ENCODE data around the gene ARF6.
"Not testable (repeated sequence)": the region's sequence is repeated elsewhere in the genome, so short reads cannot be mapped to it uniquely, and the experiment has no call there.

ARF6 gene

DNA sequence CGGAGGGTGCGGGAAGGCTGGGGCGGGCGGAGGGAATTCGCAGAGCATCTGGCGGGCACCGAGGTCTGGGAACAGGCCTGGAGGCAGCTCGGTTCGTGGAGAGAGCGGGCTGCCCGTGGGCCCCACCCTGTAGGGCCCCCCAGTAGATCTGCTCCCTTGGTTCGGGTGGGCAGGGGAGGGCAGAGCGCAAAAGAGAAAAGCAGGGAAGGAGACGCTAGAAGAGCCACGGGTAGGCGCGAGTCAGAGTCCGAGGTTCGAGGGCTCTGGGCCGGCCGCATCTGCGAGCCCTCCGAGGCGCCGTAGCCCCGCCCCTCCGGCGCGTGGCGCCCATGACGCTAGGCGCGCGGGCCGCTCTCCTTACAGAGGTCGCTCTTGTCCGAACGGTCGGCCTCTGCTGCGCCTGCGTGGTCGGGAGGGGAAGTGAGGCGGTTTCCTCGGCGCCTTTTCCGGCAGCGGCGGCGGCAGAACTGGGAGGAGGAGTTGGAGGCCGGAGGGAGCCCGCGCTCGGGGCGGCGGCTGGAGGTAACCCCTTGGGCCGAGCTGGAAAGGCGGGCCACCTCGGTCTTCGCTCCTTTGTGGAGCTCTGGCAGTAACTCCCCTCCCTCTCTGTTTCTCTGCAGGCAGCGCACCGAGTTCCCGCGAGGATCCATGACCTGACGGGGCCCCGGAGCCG lies at the start of gene ARF6:
Gene ARF6, plus strand, starts transcription at position 447 of the 673 bp plus-strand sequence. CDS start 655 bp downstream, outside the sequence.
- DNase-seq (ENCODE audit: low read depth, low spot score): peak; percentile 90

DNA sequence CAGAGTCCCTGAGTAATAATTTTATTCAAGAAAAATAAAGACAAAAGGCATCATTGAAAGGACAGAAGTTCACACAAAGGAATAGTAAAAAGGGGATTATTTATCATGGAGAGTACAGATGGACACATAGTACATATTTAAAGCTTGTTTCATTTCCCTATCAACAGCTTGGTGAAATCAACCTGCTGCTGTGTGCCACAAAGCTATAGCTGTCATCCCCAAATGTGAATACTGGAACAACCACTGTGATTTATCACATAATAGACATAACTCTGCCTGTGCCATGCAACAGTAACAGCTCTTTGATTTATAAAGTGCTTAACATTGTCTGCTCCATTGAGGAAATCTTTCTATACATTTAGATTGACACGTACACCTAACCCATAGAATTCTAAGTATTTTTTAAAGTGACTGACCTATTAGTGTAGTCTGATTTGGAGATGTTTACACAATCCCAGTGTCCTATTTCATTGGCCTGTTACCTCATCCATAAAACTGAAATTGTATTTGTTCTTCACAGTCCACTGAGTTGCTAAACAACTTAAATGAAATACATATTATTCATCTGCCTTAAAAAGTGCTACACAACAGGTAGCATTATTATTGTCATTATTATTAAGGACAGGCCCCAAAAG lies 43.6 kb upstream of the ARF6 start:
- DNase-seq (ENCODE audit: low read depth, low spot score): no peak

GRCh38 chr14:49851813-49852212 lies 41.1 kb upstream of the ARF6 start:
- no peak for DNase-seq (ENCODE audit: low read depth, low spot score)

DNA sequence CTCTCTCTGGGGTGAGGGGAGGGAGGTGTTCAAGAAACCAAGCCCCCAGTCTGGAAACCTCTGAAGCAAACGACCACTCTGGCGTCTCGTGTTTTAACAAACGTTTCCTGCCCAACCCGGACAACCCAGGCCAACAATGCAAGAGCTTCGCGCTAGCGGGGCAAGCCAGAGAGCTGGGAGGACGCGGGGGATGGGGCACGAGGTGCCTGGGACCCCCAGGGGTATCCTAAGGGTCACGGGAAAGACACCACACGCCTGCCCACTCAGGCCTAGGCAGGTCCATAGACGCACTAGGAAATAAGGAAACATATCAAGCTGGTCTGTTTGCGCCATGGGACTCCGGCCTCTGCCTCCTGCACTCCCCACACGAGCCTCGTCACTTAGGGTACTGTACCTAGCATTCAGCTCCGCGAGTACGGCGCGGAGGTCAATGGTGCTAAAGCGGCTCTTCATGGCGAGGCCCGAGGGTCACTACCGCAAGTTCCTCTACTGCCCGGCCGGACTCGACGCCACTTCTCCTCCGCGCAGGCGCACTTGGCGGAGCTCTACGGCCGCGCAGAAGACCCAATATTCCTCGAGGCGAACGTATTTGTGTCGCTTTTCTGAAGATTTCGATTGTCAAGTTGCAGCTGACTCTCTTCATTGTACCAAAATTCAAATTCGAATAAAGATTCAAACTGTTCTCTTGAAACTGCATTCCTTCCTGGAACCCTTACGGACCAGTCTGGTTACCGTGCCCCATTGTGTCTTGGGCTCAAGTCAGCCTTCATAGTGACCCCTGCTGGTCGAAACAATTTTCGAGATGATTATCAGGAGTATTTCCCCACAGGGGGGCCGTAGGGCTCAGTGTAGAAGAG lies 40.4 kb upstream of the ARF6 start, which contains the start of gene NEMF:
Gene NEMF, minus strand, starts transcription at position 488 of the 857 bp plus-strand sequence. Its CDS starts 35 bp downstream, at position 453.
- peak; percentile 77 for DNase-seq (ENCODE audit: low read depth, low spot score)

- no peak for DNase-seq (ENCODE audit: low read depth, low spot score)
These were observed 39.8 kb upstream of the ARF6 start for GRCh38 chr14:49853158-49853477.

DNA sequence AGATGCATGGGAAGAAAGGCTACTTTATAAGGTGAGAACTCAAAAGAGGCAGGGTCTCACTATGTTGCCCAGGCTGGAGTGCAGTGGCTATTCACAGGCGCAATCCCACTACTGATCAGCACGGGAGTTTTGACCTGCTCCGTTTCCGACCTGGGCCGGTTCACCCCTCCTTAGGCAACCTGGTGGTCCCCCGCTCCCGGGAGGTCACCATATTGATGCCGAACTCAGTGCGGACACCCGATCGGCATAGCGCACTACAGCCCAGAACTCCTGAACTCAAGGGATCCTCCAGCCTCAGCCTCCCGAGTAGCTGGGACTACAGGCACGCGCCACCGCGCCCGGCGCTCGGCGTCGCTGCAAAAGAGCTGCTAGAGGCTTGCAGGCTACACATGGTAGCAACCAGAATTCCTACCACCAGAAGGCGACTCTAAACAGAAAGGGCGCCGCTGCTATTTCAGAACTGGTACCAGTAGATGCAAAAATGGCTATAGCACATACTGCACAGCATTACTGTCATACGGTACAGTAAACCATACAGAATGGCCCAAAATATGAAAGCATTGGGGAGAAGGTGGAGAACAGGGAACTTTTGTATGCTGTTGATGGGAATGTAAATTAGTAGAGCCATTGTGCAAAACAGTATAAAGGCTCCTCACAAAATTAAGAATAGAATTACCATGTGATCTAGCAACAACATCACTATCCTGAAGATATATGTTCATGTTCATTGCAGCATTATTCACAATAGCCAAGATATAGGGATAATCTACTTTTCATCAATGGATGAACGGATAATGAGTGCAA lies 39.1 kb upstream of the ARF6 start:
- peak; percentile 44 for DNase-seq (ENCODE audit: low read depth, low spot score)

DNA sequence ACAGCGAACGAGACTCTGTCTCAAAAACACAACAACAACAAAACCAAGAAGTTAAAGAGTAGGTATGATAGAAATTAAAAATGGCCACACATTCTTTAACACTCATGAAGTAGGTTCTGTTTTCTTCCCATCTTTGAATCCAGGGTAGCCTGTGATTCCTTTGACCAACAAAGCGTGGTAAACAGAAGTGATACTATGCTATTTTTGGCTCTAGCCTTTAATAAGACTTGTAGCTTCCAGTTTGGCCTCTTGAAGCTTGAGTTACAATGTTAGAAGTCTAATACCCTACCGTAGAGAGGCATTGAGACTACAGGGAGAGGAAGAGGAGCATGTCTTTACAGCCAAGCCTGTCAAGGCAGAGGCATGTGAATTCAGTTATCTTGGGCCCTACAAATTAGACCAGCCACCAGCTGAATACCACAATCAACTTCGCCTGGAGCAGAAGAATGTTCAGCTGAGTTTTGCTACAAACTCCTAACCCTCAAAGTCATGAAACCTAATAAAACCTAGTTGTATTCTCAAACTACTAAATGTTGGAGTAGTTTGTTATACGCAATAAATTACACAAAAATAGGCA lies 35.4 kb upstream of the ARF6 start:
- DNase-seq (ENCODE audit: low read depth, low spot score): no peak

DNA sequence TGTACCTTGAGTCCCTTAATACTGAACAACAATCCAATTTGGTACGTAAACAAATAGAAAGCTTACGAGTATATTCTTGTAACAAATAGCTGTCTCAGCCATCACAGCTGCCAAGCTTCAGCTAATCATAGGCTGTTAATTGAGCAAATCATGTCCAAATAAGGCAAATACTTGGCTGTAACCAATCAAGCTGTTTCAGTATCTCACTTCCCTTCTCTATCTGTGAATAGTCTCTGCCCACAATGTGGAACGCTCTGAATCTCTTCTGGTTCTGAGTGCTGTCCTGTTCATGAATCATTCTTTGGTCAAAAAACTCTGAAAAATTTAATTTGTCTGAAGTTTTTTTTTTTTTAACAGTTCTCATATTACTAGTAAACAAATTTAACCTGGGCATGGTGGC lies 34.5 kb upstream of the ARF6 start:
- DNase-seq (ENCODE audit: low read depth, low spot score): no peak

DNA sequence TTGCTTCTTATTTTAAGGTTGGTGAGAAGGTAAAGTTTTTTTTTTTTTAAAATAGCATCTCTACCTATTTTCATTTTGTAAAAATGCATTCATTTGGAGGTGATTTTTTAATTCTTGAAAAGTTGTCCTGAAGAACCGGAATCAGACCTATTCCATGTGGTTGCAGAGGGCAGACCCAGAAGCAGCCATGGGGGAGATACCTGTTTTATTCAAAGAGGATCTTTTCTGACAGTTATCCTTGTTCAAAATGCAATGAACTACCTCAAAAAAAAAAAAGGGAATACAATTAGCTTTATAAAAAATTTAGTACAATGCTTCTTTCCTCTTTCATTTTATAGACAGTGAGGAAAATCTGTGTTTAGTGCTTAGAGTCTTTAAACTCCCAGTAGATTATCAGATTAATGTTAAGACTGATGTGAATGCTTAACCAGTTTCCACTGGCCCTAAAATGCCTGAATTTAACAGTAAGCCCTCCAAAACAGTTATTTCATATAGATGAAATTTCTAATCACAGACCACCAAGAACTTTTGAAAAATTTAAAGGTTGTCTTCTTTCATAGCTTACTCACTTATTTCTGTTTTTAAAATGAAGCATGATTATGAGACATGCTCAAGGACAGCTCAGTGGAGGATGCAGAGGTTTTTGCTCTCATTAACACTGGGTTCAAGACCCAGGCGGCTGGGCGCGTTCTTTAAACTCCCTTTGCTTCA lies 31.7 kb upstream of the ARF6 start:
- no peak for DNase-seq (ENCODE audit: low read depth, low spot score)

GRCh38 chr14:49861699-49862088 lies 31.2 kb upstream of the ARF6 start:
- peak; percentile 9 for DNase-seq (ENCODE audit: low read depth, low spot score)

DNA sequence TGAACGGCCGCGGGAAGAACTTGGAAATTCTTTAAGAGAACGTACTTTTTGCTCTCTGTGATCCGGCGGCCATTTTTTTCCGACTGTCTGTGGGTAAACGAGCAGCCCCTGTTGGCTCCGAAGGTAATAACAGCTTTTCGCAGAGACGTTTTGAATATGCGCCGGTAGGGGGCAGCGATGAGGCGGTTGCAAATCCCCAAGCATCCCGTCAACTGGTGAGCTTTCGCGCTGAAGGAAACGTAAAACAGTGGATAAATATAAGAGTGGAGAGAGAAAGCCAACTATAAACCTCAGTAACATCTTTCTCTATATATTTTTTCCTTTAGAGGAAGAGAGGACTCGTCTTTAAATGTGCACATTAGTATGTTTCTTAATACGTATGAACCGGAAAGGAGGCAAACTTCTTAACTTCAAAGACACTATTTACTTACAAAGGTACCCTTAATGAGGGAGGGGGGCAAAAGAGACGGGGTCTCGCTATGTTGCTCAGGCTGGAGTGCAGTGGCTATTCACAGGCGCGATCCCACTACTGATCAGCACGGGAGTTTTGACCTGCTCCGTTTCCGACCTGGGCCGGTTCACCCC lies 30.7 kb upstream of the ARF6 start:
- DNase-seq (ENCODE audit: low read depth, low spot score): peak; percentile 82

- DNase-seq (ENCODE audit: low read depth, low spot score): no peak
These were observed 29.2 kb upstream of the ARF6 start for GRCh38 chr14:49863487-49864281.

GRCh38 chr14:49865431-49865859 lies 27.4 kb upstream of the ARF6 start:
- peak; percentile 64 for DNase-seq (ENCODE audit: low read depth, low spot score)

- DNase-seq (ENCODE audit: low read depth, low spot score): peak; percentile 95
These were observed 24.8 kb upstream of the ARF6 start for GRCh38 chr14:49867831-49868719.

DNA sequence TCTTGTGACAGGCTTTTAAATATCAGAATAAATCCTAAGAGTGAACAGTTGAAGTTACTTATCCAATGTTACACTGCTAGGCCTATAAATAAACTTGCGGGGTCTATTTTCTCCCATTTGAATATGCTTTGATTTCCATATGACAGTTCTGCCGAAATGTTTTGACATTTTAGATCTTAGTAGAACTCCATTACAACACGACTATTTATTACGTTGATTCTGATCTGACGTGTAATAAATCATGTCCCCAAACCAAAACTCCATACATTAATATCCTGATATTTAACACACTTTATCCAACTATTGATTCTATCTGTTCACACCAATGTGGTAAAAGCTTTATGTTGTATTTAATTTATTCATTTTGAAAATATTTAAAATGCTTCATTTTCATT lies 24.2 kb upstream of the ARF6 start:
- DNase-seq (ENCODE audit: low read depth, low spot score): no peak

DNA sequence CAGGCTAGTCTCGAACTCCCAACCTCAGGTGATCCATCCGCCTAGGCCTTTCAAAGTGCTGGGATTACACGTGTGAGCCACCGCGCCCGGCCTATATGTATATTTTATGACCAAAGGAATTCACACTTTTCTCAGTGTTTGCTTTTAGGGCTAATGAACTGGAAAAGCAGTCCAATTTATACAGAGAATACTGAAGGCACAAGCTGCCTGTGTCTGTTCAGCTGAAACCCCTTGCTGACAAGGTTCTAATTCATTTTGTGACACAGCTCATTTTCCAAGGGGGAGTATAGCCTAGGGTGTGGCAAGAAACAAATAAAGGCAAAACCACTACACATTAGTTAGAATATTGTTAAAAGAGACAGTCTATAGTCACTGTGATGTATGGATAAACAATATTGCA lies 22.0 kb upstream of the ARF6 start:
- no peak for DNase-seq (ENCODE audit: low read depth, low spot score)

- not testable (repeated sequence) for DNase-seq (ENCODE audit: low read depth, low spot score)
These were observed 19.3 kb upstream of the ARF6 start for GRCh38 chr14:49873548-49873947.

DNA sequence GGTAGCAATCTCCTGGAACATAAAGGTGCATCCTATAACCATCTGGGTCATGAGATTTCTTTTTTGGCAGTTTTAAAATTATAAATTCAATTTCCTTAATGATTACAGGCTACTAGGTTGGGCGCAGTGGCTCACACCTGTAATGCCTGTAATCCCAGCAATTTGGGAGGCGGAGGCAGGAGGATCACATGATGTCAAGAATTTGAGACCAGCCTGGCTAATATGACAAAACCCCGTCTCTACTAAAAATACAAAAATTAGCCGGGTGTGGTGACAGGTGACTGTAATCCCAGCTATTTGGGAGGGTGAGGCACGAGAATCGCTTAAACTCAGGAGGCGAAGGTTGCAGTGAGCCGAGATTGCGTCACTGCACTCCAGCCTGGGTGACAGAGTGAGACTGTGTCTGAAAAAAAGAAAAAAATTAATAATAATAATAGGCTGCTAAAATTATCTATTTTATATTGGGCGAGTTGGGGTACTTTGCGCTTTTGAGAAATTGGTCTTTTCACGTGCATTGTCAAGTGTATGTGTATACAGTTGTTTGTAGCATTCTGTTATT lies 17.2 kb upstream of the ARF6 start:
- DNase-seq (ENCODE audit: low read depth, low spot score): no peak

All from activated CD4-positive, CD25-positive, alpha-beta regulatory T cell treated with anti-CD3 and anti-CD28 coated beads, Interleukin-2, amount 50 U/mL, for 16 hours (primary cell).